Measurements from ENCODE around the gene MRPL24.

Gene MRPL24

DNA sequence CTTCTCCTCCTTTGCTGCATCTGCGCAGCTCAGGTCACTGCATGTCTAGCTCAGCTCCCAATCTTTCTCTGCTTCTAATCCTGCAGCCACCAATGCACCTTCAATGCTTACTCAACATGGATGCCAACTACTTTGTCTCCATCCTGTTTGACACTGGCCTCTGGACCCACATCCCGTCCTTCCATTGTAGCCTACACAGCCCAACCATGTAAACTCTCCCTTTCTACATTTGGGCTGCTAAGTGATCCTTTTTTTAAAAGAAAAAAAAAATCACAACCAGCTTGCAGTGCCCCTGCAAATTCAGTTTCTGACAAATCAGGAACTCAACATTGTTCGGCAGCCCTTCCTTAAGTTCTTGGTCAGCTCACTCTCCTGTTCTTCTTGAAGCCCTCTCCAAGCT, 26.1 kb downstream of the MRPL24 start:
- Histone ChIP-seq H3K4me2 (ENCODE audit: low read depth, low read length) (no peak overlapping the region), H3K4me3 (ENCODE audit: low read length) (no peak overlapping the region), H2AFZ (ENCODE audit: low read length) (no peak overlapping the region), H3K9me3 (replicated peaks; ENCODE audit: insufficient read depth, low read length) (no peaks in the 10 kb centered on the region), H4K20me1 (ENCODE audit: insufficient read depth, low read length) (no peaks in the 10 kb centered on the region), H3K36me3 (replicated peaks; ENCODE audit: insufficient read depth, low read length) (no peaks in the 10 kb centered on the region), H3K27ac (ENCODE audit: low read length) (no peak overlapping the region), H3K9ac (ENCODE audit: low read length) (no peak overlapping the region), H3K4me1 (ENCODE audit: low read length) (no peaks in the 10 kb centered on the region), H3K9me2 (replicated peaks; ENCODE audit: insufficient read depth, low read length) (no peaks in the 10 kb centered on the region), H3K27me3 (replicated peaks; ENCODE audit: insufficient read depth, low read length) (no peaks in the 10 kb centered on the region), H3F3A (ENCODE audit: insufficient read depth, low read length) (0 out of 2 replicates have a peak, but pooled peaks cover 3% of the 10 kb centered on the region), H3K79me2 (ENCODE audit: low read length) (no peaks in the 10 kb centered on the region)
- TF ChIP-seq EZH2phosphoT487 (IDR thresholded peaks at IDR 0.05; ENCODE audit: low read length) (no peak), EZH2 (optimal IDR thresholded peaks at IDR 0.05; ENCODE audit: low read depth, low read length) (no peak)
- TF ChIP-seq, protein P1, sequence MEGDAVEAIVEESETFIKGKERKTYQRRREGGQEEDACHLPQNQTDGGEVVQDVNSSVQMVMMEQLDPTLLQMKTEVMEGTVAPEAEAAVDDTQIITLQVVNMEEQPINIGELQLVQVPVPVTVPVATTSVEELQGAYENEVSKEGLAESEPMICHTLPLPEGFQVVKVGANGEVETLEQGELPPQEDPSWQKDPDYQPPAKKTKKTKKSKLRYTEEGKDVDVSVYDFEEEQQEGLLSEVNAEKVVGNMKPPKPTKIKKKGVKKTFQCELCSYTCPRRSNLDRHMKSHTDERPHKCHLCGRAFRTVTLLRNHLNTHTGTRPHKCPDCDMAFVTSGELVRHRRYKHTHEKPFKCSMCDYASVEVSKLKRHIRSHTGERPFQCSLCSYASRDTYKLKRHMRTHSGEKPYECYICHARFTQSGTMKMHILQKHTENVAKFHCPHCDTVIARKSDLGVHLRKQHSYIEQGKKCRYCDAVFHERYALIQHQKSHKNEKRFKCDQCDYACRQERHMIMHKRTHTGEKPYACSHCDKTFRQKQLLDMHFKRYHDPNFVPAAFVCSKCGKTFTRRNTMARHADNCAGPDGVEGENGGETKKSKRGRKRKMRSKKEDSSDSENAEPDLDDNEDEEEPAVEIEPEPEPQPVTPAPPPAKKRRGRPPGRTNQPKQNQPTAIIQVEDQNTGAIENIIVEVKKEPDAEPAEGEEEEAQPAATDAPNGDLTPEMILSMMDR (IDR thresholded peaks at IDR 0.05; ENCODE audit: low read length): no peak
- no peak for DNase-seq

DNA sequence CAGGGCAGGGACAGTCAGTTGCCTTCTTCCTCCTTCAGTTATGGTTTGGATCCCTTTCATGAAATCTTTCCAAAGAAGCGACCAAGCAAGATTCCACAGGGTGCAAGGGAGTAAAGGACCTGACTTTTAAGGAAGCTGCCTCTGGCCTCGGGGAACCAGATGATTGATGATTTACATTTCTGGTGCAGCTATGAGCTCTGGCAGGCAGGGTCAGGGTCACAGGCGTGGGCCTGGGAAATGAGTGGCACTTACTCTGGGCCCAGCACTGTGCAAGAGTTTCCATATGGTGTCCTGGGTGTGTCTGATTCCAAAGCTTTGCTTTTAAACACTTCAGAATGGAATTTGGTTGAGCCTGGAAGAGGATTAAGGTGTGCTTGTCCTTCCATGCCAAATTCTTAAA, 28.3 kb downstream of the MRPL24 start:
- Histone ChIP-seq H3K36me3 (replicated peaks; ENCODE audit: insufficient read depth, low read length) (no peaks in the 10 kb centered on the region), H3K4me3 (ENCODE audit: low read length) (no peak overlapping the region), H3K79me2 (ENCODE audit: low read length) (no peaks in the 10 kb centered on the region), H2AFZ (ENCODE audit: low read length) (no peak overlapping the region), H3K9me2 (replicated peaks; ENCODE audit: insufficient read depth, low read length) (no peaks in the 10 kb centered on the region), H3K4me1 (ENCODE audit: low read length) (no peaks in the 10 kb centered on the region), H3K27me3 (replicated peaks; ENCODE audit: insufficient read depth, low read length) (0 out of 2 replicates have a peak, but pooled peaks cover 7% of the 10 kb centered on the region), H3K9ac (ENCODE audit: low read length) (no peak overlapping the region), H4K20me1 (ENCODE audit: insufficient read depth, low read length) (no peaks in the 10 kb centered on the region), H3K9me3 (replicated peaks; ENCODE audit: insufficient read depth, low read length) (no peaks in the 10 kb centered on the region), H3K27ac (ENCODE audit: low read length) (no peak overlapping the region), H3K4me2 (ENCODE audit: low read depth, low read length) (no peak overlapping the region), H3F3A (ENCODE audit: insufficient read depth, low read length) (no peaks in the 10 kb centered on the region)
- DNase-seq: no peak
- TF ChIP-seq, protein P1 (IDR thresholded peaks at IDR 0.05; ENCODE audit: low read length): no peak

DNA sequence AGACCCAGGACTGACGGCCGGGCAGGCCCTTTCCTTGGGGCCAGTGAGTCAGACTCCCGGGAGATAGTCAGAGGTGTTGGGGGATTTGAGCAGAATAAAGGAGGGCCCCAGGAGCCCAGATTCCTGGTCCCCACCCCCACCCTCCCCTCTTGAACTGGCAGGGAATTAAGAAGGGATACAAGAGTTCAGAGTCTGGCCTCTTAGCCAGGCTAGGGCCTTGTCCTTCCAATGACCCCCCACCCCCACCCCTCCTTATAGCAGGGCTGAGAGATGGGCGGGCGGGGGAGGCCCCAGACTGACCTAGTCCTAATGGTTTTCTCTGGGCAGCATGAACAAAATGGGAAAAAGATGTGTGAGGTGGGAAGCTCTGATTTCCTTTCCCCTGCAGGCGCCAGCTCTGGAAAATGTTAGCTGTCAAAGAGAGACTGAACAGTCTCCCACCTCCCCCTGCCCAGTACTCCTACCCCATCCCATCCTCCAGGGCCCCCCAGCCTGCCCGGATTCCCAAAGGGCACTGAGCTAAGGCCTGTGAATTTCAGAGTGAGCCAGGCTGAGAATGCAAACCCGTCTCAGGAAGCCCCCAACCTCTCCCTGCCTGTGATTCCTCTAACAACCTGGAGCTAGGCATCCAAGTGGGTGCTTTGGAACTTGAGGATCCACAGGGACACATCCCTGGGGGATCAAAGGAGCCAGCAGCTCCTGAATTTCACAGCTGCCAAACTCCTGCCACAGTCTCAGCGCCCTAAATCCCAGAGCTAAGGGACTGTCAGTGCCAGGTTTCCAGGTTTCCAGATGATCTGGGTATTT, 29.7 kb downstream of the MRPL24 start:
- Histone ChIP-seq H3K79me2 (ENCODE audit: low read length) (no peaks in the 10 kb centered on the region), H3K9me2 (replicated peaks; ENCODE audit: insufficient read depth, low read length) (no peaks in the 10 kb centered on the region), H3K4me2 (ENCODE audit: low read depth, low read length) (no peak overlapping the region), H3K27me3 (replicated peaks; ENCODE audit: insufficient read depth, low read length) (peaks cover 20% of the 10 kb centered on the region), H2AFZ (ENCODE audit: low read length) (no peak overlapping the region), H3K4me3 (ENCODE audit: low read length) (no peak overlapping the region), H4K20me1 (ENCODE audit: insufficient read depth, low read length) (no peaks in the 10 kb centered on the region), H3K36me3 (replicated peaks; ENCODE audit: insufficient read depth, low read length) (no peaks in the 10 kb centered on the region), H3K27ac (ENCODE audit: low read length) (no peak overlapping the region), H3K4me1 (ENCODE audit: low read length) (peaks cover 3% of the 10 kb centered on the region), H3F3A (ENCODE audit: insufficient read depth, low read length) (no peaks in the 10 kb centered on the region; the same call in 1 of the 2 replicates), H3K9ac (ENCODE audit: low read length) (no peak overlapping the region), H3K9me3 (replicated peaks; ENCODE audit: insufficient read depth, low read length) (no peaks in the 10 kb centered on the region)
- TF ChIP-seq EZH2 (optimal IDR thresholded peaks at IDR 0.05; ENCODE audit: low read depth, low read length) (no peak), EZH2phosphoT487 (IDR thresholded peaks at IDR 0.05; ENCODE audit: low read length) (no peak)
- TF ChIP-seq, protein P1 (IDR thresholded peaks at IDR 0.05; ENCODE audit: low read length): no peak
- DNase-seq: no peak

All from MM.1S (cell line).